ENCODE measurements around the gene ADRA1B.

Gene ADRA1B

GRCh38 chr5:160021831-160022446, 105.7 kb downstream of the ADRA1B start:
- DNase-seq = peak; percentile 56
